ENCODE measurements around the gene MPC1.

DNA sequence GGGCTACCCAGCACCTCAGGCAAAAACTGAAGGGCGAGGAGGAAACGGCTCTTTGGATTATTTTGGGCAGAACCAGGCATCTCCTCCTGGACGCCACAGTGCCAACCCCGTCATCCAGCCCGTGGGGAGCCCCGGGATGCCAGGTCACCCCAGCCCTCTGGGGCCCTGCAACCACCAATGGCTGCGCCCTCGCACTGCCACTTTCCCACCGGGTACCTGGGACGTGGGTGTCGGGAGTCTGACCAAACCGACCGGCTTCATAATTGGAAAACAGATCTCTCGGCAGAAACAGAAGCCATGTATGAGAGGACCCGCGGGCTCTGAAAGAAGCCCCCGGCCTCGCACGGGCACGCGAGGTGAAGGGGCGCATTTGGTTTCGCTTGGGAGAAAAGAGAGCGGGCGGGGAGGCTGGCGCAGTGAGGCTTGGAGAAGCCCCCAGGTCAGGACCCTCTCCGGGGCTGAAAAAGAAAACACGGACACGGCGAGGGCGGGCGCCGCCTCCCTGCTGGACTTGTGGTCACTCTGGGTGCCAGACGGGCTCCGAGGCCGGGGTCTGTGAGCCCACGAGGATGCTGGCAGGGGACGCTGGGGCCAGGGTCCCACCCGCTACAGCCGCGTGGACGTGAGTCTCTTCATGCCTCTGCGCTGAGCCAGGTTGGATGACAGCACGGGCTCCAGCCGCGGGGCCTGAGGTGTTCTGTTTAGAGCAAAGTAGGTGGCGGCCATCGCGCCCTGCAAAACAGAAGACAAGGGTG, 29.6 kb upstream of the MPC1 start:
- TF ChIP-seq, protein P1, sequence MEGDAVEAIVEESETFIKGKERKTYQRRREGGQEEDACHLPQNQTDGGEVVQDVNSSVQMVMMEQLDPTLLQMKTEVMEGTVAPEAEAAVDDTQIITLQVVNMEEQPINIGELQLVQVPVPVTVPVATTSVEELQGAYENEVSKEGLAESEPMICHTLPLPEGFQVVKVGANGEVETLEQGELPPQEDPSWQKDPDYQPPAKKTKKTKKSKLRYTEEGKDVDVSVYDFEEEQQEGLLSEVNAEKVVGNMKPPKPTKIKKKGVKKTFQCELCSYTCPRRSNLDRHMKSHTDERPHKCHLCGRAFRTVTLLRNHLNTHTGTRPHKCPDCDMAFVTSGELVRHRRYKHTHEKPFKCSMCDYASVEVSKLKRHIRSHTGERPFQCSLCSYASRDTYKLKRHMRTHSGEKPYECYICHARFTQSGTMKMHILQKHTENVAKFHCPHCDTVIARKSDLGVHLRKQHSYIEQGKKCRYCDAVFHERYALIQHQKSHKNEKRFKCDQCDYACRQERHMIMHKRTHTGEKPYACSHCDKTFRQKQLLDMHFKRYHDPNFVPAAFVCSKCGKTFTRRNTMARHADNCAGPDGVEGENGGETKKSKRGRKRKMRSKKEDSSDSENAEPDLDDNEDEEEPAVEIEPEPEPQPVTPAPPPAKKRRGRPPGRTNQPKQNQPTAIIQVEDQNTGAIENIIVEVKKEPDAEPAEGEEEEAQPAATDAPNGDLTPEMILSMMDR (IDR thresholded peaks at IDR 0.05; ENCODE audit: low read depth, low read length, poor library complexity, severe bottlenecking): no peak
- TF ChIP-seq EZH2phosphoT487 (IDR thresholded peaks at IDR 0.05; ENCODE audit: borderline replicate concordance, low read length): no peak
